GM19023 (cell line): ENCODE measurements around the gene ZNF622.
"Not testable (repeated sequence)": the region's sequence is repeated elsewhere in the genome, so short reads cannot be mapped to it uniquely, and the experiment has no call there.

Experiments
- ATAC-seq: cut with Tn5 transposase; IDR thresholded peaks from one replicate; pipeline ENCODE4 v1.9.1; 2021; ENCODE audit warnings: mild to moderate bottlenecking, moderate library complexity; ENCODE audit not compliant: unreplicated experiment

Gene ZNF622

DNA sequence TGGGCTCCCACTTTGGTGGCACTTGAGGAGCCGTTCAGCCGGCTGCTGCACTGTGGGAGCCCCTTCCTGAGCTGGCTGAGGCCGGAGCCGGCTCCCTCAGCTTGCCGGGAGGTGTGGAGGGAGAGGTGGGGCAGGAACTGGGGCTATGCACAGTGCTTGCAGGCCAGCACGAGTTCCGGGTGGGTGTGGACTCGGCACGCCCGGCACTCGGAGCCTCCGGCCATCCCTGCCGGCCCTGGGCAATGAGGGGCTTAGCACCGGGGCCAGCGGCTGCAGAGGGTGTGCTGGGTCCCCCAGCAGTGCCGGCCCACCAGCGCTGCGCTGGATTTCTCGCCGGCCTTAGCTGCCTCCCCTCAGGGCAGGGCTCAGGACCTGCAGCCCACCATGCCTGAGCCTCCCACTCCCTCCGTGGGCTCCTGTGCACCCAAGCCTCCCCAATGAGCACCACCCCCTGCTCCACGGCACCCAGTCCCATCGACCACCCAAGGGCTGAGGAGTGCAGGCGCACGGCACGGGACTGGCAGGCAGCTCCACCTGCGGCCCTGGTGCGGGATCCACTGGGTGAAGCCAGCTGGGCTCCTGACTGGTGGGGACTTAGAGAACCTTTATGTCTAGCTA, 29.4 kb downstream of the ZNF622 start:
- not testable (repeated sequence) for ATAC-seq

DNA sequence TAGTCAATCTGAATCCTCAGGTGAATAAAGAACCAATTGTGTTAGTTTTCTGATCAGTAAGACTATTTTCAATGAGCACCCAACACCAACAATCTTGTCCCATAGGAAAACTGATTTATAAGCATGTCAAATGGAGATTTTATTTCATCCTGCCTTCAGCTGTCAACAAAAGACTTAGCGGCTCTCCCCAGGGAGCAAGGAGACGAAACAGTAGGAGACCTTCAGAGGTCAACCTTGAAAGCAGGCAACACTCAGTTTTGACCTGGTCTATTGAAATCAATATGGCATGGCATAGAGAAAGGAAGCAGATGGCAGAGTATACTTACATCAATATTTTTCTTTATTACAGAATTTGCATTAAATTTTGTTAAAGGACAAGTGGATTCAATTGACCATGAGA, 34.1 kb downstream of the ZNF622 start:
- ATAC-seq = no peak

DNA sequence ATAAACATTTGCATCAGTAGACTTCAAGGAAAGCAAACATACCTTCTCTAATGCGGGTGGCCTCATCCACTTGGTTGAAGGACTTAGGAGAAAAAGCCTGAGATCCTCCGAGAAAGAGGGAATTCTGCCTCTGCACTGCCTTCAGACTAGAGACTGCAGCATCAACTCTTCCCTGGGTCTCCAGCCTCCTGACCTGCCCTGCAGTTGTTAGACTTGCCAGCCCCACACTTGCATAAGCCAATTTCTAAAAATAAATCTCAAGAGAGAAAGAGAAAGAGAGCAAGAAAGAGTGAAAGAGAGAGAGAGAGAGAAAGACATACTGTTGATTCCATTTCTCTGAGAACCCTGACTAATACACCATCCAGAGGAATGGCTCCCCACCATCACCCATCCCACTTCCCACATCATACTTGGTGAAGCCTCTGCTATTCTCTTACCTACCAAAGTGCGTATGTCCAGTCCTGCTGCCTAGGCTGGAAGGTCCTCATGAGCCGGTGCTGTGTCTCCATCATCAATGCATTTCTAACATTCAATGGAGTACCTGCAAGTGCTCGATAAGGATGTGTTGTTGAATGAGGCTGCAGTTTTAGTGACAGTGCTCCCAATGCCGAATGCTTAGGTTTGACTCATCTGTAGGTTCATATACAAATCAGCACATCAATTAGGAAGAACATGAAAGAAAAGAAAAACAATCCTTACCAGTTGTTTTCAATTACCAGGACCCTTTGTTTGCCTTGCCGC, 35.1 kb downstream of the ZNF622 start:
- ATAC-seq = no peak

DNA sequence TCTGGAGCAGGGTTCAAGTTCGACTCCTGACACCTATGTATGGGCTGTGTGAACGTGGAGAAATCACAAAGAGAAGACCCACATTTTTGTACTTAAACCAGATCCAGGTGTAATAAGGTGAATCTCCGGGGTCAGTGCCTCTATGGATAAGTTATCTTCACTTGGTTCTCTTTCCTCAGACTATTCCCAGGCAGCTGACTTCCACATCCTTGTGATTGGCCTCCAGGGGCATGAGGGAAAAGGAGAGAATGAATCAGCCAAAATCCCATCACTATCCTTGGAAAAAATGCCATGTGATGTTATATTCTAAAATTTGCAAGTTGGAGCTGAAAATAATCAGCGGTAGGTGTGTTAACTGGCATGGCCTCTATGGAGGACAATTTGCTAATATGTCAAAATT, 37.2 kb downstream of the ZNF622 start:
- ATAC-seq = no peak

DNA sequence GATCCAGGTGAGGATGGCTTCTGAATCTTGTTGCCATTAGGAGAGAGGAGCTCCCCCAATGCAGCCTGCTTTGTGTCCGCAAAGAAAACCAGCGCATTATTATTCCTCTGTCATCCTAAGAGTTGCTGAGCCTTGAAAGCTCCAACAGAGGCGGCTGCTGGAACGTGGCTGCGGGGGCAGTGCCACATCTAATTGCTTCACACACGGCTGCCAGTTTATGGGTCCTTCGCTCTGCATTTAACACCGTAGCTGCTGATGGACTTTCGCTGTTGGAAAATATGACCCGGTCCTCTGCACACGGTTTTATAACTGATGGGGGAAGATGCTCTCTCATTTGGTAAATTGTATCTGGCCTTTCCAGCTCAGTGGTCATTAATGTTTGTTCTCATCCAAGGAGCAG, 38.0 kb downstream of the ZNF622 start:
- ATAC-seq = no peak

DNA sequence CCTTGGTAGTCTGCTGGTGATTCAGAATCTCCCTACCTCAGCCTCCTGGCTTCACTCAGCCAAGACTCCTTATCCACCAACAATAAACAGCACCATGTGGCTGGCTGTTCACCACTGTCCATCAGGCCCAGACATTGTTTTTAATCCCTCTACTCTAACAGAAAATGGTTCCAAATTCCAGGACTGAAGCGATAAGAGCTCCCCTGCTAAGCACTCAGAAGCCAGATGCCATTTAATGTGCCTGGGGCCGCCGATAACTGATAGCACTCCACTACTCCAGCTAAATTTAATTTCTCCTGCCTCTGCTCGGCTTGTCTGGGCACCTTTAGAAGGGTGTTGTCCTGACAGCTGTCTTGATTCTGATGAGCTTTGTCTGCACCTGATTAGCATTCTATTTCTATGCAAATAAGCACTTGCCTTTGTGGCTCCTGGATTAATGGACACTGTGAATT, 47.1 kb downstream of the ZNF622 start:
- no peak for ATAC-seq

DNA sequence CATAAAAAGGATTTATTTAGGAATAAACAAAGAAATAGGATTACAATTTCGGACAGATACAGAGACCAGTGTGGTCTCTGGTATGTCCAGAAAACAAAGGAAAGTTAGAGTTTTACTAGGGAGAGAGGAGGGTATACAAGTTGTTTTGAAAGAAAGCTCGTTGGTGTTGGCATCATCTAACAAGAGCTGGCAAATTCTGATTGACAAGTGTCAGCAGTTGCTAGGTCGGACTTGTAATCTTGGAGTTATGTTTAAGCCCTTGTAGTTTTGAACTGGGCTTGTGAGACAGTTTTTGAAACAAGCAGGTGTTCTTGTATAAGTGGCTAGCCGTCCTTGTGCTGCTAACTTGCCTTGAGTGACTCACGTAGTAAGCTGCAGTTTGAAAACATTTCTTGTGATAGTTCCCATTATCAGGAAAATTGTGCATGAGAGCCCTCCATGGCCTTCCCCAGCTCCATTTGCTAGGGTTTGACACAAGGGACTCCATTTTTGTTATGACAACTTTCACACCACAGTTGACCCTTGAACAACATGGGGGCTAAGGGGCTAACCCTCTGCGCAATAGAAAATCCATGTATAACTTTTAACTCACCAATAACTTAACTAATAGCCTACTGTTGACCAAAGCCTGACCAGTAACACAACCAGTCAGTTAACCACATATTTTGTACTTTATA, 48.1 kb downstream of the ZNF622 start:
- ATAC-seq = no peak

DNA sequence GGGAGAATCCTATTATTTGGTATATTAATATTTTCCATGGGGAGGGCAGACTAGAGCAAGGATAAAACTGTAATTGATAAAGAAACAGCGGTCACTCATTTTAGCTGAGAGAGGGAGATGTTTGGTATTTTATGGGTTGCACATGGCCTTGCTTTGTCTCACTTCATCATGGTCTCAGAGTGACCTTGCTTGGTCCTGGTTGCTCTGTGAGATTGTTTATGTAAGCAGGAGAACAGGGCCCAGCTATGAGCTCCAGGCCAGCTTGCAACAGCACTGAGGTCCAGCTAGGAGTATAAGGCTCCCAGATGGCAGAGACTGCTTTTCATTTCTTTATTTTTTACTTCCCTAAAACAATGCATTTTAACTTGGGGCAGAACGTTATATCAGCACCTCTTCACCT, 50.7 kb downstream of the ZNF622 start:
- no peak for ATAC-seq

DNA sequence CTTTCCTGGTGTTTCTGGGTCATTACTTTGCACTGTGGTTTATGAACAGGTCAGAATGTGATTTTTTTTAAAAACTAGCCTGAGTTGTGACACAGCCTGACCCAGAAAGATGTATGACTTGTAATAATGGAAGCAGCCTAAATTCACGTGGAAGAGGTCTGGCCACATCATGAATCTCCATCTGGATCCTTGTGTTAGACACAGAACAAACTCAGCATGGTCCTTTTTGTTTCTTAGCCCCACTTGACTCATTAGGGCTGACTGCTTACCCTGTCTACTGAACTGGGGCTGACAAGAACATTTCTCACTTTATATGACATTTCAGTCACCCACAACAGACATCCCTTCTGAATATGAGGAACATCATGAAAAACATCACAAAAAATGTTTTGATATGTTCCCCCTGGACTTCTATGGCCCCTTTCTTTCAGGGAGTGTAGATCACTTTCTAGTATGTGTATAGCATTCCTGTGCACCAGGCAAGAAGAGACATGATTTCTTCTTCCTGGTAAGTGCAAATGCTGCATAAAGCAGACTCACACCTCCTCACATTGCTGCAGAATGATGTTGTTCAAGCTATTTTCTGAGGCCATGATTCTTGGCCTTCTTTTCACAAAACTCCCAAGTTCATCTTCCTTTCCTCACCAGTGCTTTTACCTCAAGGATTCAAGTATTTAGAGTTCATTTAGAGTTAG, 52.3 kb downstream of the ZNF622 start:
- no peak for ATAC-seq

DNA sequence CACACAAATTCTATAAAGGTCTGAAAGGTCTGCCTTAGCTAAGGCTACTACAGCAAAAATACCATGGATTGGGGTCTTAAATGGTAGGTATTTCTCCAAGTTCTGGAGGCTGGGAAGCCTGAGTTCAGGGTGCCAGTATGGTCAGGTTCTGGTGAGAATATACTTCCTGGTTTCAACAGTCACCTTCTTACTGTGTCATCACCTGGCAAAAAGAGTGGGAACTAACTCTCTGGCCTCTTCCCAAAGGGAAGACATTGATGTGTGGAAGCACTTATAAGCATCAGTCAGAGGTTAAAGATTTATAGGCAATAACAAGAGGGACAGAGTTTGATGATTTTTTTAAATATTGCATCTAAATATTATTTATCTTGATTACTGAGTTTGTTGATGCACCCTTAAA, 53.0 kb downstream of the ZNF622 start:
- ATAC-seq = no peak

DNA sequence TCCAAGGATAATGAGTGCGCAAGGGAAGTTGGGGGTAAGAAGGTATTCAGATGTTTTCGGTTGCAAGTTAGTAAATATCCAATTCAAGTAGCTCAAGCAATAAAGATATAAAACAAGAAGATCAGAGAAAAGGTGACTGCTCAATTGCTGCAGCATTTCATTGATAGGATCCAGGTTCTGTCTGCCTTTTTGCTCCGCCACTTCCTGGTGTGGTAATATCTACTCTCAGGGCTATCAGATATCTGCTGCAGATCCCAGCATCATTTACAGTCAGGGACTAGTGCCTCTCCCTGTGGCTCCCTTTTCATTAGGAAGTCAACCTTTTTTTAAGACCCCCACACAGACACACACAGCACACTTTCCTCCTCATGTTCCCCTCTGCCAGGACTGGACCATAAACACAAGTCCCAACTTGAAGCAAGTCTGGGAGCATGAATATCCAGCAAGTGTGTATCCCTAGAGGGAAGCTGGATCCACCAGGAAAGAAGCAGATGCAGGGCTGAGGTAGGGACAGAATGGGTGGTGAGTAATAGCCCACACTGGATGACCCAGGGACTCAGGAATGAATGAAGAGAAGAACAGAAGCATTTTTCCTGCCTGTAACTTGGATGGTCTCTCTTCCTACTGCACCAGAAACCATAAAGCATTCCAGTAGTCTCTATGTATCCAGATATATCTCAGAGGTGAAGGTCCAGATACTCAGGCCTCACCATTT, 53.7 kb downstream of the ZNF622 start:
- no peak for ATAC-seq

DNA sequence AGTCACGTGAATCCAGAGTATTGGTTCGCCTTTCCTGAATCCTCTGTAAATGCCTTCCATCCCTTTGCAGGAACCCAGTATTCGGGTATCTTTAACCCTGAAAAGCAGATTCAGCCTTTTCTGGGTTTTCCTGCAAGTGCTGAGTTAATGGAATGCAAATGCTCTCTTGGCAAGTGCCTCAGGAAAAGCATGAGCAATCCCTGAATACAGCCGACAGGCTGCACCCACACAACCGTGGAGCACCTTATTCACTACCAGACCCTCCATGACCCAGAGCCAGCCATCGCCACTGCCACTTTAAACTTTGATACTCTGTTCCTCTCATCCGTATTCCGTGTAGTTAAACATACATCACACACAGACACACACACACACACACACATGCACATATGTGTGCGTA, 54.4 kb downstream of the ZNF622 start:
- ATAC-seq = no peak

DNA sequence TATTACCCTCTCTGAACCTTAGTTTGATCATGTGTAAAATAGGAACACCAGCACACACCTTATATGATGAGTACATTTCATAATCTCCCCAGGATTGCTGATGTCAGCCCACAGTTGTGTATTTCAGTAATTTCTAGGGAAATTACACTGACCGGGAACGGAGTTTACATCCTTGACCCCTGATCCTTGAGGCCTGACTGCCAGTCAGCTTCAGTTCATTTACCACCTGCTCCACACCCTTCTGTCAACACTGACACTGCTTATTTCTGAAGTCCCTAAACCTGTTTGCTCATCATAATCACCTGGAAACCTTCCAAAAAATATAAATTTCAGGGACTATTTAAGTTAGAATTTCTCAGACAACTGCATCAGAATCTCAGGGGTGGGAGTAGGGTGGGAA, 55.3 kb downstream of the ZNF622 start:
- ATAC-seq = no peak

DNA sequence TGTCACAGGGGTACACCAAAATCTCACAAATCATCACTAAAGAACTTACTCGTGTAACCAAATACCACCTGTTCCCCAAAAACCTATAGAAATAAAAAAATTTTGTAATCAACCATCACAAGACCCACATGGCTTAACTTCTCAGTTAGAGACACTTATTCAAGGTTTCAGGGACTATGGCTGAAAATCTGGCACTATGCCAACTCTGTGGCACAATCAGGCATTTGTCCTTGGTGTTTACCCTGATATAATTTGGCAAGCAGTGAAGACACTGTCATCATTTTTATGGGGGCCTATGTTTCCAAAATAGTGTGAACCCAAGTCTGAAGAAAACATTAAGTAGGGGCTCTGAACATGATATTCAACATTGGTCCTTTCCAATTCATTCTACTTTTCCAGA, 59.0 kb downstream of the ZNF622 start:
- no peak for ATAC-seq

DNA sequence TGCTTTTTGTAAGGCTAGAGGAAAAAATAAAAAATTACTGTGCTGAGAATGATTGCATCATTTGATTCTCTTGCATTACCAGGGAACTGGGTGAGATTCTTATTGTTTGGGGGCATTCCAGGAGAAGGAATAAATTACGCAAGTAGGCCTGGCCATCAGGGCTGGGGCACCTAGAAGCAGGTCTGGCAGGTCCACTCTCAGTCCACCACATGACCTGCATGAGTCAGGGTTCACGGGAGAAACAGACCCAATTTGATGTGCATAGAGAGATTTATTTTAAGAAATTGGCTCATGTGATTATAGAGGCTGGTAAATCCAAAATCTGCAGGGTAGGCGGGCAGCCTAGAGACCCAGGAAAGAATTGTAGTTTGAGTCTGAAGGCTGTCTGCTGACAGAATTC, 59.6 kb downstream of the ZNF622 start:
- ATAC-seq = no peak
